GM12891 (cell line): ENCODE measurements around the gene UBR4.

Source experiments
- POLR2A ChIP-seq: IDR thresholded peaks from 2 replicates; pipeline ENCODE4 v1.6.1; 2011; ENCODE audit warnings: low read depth, low read length, control low read depth
- POLR2AphosphoS5 ChIP-seq: IDR thresholded peaks from 2 replicates; pipeline ENCODE4 v1.6.1; 2011; ENCODE audit warnings: low read depth, low read length, control low read depth

GRCh38 chr1:19123837-19124236 lies 86.2 kb downstream of the UBR4 start:
- TF ChIP-seq POLR2A = no peak
- no peak for TF ChIP-seq POLR2AphosphoS5
